ENCODE data around the gene KRT86.
"Not testable (repeated sequence)": the region's sequence is repeated elsewhere in the genome, so short reads cannot be mapped to it uniquely, and the experiment has no call there.

KRT86 gene

DNA sequence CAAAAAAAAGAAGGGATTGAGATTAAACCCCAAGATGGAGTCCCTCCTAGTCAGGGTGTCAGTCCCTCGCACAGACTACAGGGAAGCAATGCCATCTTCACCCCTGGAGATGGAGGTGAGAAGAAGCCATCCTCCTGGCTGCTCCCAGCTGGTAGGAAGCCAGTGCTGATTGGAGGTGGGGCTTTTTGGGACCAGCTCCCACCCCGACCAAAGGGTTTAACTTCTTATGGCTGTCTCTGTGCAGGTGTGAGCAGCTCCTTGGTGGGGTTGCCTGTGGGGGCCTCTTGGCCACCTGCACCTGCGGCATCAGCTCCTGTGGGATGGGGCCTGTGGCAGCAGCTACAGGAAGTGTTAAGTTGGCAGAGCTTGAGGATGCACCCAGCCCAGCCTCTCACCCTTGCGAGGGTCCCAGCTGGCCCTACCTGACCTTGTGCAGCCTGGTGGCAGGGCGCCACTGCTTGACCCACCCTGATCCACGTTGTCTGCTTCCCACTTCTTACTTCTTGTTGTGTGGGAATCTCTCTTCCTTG lies 3.8 kb upstream of the KRT86 start:
- DNase-seq = no peak

DNA sequence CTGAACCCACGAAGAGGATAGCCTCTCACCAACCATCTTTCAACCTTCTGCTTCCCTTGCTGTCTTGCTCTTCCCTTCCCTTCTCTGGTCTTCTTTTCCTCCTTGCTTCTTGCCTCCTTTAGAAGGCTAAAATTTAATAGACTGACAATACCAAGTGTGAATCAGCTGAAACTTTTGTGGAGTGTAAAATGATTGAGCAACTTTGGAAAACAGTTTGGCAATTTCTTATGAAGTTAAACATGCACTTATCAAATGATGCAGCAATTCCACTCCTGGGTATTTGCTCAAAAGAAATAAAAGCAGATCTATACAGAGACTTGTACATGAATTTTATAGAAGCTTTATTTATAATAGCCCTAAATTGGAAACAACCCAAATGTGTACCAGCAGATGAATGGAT lies 3.3 kb upstream of the KRT86 start:
- DNase-seq = no peak

DNA sequence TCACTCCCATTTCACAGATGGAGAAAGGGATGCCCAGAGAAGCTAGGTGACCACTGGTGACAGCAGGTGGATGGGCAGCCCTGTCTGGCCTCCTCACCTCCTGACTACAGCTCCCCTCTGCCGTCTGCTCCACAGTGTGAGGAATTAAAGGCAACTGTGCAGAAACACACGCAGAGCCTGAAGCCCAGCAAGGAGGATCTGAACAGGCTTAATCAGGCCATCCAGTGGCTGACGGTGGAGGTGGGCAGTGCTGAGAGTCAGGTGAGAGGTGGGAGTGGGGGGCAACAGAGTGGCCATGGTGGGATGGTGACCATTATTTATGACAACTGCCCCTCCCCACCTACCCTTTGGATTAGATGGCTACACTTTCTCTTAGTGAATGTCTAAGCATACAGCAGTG lies 1.2 kb downstream of the KRT86 start:
- DNase-seq = no peak

DNA sequence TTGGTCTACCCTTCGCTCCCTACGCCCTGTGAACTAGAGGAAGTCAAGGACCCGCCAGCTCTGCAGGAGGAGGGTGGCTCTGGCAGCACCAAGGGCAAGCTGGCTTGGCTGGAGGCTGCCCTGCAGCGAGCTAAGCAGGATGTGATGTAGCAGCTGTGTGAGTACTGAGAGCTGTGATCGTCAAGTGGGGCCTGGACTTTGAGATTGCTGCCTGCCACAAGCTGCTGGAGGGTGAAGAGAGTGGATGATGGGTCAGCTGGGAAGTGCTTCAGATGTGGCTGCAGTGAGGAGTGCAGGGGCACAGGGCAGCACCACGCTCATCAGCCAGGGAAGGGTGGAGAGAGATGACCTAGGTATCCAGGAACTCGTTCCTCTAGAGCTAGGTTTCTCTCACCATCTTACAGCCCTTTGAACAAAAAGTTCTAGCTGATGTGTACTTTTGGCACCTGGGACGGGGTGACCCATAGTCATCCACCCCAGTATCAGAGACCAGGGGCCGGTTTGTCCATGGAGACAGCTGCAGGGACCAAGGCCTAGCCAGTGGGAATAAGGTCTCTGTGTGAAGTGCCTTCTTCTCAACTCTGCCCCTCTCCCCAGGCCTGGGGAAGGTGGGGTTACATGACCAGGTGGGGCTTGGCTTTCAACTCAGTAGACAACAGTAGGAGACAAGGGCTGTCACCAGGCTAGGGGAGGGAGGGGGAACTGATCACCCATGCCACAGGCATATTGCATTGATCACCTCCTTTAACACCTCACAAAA lies 3.2 kb downstream of the KRT86 start:
- no peak for DNase-seq

DNA sequence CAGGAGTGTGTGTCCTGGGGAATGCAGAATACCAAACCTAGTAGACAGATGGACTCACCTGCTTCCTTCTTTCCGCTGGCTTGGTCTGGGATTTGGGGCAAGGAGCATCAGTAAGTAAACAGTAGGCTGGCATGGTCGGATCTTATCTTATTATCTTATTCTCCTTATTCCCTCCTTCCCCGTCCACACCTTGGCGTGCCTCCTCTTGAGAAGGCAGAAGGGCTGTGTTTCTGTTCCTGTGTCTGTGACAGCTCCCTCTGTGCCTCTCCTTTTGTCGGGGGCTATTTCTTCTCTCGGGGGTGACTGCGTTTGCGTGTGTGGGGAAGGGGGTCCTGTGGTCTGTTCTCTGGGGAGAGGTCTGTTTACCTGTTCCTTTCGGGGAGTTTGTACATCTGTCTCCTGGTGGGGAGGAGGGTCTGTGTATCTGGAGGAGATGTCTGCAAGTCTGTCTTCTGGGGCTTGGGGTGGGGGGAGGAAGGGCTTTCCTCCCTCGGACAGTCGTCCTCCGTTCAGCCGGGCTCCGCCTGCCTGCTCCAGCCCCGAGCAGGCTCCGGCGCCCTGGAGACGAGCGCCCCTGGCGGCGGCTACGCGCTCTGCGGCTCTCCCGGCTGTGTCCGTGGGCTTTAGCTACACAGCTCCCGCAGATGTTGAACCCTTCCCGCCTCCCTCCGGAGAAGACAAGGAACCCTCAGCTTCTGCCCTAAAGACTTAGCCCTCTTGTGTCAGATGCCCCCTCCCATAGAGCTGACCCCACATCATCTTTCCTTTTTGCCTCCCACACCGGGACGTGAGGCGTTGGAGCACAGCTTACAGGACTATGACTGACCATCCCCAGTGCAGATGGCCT lies 4.4 kb downstream of the KRT86 start:
- DNase-seq = peak; percentile 89

DNA sequence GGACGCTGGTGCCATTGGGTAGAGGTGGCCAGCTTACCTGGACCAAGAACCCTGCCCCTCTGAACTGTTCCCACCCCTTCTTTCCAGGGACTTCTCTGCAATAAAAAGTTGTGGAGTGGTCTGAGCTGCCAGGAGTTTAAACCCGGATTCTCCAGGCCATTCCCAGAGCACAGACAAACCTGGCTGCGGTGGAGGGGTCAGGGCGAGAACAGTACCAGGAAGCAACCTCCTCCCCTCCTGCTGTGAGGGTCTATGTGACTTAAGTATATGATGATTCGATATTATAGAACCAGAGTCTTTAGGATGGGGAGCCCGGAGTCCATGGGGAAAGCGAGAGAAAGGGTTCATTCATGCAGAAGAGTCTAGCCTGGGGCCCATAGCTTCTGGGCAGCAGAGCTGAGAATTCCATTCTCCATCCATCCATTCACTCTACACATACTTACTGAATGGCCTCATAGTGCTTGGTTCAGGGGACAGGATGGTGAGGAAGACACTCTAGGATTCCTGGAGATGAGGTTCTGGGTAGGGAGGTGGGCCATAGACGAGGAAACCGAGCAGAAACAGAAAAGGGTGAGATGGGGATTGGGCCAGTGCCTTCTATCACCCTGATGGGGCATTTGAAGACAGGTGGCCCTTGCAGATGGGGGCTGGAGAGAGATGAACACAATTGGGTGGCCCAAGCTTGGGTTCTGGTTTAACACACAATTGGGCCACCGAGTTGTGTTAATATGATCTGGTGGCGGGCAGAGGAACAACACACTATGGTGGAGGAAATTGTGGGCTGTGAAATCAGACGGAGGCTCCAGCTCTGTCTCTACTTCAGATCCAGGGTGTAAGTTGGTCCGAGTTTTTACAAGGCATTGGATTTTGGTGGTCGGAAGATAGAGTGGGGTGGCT lies 5.2 kb downstream of the KRT86 start:
- DNase-seq = no peak

DNA sequence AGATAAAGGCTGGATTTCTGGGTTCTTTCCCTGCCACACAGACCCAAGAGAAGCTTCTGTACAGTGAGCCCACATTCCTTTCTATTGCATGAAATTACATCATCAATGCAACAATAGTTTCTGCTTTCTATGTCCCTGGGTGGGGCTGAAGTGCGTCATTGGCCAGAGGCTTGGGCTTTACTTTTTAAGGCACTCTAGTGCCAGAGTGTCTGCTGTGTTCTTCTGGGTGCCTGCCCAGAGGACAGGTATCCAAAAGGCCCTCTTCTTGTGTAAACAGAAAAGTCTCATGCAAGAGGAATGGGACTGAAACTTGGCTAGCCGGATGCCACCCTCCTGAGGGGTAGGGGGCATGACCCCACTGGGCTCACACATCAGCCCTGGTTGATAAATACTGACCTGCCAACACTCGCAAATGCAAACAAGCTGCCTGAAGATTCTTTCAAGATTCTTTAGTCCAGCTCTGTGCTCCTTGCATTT lies 5.9 kb downstream of the KRT86 start:
- no peak for DNase-seq

DNA sequence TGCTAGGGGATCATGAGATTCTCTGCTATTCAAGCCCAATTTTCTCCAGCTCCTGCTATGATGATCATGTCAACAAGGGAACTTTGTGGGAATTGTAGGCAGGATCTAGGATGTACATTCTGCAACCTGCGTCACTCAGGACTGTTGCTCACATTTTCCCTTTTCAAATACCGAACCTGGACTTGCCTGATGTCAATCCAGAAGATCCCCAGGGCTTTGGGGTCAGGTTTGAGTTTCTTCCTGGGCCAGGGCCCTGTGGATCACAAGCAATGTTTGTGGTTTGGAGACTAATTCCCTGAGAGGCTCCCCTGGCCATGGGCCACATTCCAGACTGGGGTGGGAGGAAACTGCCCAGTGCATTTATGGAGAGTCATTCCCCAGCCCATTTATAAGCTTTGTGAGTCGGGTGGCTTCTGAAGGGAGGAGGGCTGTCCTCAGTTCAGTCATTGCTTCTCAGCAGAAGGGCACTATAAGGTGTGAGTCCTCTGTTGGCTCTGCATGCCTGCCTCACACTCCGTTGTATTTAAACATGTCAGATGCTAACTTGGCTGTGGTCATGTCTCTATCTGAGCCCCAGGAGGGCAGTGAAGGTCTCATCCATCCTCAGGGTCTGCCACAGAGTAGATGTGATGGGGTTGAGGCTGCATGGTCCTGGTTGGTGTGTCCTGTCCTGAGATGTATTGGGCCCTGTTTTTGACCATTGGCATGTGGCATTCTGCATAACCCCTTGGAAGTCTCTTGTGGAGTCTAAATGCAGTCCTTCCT lies 6.5 kb downstream of the KRT86 start:
- DNase-seq = no peak

DNA sequence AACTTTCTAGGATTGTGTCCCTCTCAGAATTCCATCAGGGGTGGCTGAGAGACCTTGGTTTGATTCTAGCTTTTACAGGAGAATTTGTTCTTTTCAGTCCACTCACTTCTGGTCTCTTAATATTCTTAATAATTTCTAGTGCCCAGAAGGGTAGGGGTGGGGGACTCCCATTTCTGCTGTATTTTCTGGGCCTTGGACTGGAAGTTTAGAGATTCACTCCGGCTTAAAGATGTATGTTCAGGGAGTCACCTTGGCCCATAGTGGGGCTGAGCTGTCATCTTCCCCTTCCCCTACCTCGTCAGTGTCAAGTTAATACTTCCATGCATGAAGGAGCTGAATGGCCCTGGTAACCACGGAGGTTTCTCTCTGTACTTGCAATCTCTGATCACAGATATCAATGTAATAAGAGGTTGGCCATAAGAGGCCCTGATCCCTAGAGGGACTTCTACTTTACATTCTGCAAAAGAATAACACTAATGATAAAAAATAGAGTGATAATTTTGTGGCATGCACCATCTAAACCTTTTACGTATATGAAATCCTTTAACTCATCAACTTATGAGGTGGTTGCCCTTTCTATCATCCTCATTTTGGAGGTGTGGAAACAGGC lies 10.2 kb downstream of the KRT86 start:
- no peak for DNase-seq

DNA sequence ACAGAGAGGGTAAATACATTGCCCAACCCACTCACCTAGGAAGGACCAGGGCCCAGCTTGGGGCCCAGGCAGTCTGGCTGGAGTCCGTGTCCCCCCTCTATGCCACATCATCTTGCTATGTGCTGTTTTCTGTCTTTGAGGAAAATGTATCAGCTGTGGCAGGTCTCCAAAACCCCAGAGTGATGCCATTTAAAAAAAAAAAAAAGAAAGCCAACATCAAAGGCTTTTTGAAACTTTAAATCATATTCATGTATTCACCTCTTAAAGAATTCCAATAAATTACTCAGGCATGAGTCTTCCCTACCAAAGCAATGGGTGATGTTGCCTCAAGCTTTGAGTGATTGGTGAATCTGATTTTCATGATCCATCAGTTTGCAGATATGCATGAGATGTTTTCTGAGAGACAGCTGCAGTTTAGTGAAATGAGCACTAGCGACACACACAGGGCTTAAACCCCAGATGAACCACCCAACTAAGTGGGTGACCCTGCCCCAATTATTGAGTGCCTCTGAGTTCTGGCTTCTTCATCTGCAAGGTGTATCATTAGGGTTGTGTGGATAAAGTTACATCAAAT lies 10.8 kb downstream of the KRT86 start:
- no peak for DNase-seq

DNA sequence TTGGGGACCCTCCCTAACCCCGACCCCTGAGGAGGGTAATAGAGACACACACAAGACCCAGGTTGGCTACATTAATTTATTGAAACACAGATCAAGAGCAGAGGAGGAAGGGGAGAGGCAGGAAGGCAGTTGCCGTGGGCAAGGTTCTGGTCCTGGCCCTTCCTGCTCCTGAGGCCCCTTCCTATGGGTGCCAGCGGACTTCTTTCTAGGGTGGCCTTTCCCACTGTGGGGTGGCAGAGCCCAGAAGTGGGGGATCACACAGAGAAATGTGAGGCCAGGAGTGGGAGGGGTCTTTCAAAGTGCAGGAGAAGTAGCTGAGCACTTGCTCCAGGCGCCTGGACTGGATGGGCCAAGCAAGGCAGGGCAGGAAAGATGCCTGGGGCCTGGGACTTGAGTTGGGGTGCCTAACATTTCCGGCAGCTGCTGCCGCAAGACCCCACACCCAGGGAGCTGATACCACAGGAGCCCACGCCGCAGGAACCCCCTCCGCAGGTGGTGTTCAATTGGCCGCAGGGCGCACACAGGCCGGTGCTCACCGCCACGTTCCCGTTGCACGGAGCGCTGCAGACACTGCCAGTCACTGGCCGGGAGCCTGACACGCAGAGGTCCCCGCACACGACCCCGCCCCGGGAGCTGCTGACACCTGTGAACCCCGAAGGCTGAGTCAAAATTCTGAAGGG lies 11.5 kb downstream of the KRT86 start:
- no peak for DNase-seq

DNA sequence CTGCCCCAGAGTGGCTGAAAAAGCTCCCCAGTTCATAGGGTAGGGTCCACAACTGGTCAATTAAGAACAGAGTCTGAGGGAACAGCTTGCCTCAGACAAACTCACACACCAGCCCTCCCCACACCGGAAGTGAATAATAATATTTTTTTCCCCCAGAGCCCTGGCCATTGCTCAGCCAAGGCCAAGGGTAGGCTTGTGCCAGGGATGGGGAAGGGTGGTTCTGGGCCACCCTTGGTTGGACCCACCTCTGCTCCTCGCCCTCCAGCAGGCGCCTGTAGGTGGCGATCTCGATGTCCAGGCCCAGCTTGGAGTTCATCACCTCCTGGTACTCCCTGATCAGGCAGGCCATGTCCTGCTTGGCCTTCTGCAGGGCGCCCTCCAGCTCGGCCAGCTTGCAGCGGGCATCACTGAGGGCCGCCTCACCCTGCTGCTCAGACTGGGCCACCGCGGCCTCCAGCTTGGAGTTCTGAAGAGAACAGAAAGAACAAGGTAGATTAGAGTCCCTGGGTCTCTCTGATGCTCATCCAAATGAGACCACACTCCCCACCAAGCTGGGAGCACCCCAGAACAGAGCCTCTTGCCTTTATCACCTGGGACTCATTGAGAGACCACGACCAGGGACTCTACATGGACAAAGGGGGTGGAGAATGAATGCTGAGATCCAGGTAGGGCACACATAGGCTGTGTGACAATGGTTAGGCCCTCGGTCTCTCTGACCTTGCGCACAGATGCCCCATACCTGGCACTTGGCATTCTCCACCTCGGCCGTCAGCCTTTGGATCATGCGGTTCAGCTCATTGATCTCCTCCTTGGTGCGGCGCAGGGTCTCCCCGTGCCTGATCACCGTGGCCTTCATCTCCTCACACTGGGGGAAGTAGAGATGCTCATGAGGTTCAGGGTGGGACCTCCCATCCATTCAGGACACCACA lies 12.7 kb downstream of the KRT86 start:
- not testable (repeated sequence) for DNase-seq

DNA sequence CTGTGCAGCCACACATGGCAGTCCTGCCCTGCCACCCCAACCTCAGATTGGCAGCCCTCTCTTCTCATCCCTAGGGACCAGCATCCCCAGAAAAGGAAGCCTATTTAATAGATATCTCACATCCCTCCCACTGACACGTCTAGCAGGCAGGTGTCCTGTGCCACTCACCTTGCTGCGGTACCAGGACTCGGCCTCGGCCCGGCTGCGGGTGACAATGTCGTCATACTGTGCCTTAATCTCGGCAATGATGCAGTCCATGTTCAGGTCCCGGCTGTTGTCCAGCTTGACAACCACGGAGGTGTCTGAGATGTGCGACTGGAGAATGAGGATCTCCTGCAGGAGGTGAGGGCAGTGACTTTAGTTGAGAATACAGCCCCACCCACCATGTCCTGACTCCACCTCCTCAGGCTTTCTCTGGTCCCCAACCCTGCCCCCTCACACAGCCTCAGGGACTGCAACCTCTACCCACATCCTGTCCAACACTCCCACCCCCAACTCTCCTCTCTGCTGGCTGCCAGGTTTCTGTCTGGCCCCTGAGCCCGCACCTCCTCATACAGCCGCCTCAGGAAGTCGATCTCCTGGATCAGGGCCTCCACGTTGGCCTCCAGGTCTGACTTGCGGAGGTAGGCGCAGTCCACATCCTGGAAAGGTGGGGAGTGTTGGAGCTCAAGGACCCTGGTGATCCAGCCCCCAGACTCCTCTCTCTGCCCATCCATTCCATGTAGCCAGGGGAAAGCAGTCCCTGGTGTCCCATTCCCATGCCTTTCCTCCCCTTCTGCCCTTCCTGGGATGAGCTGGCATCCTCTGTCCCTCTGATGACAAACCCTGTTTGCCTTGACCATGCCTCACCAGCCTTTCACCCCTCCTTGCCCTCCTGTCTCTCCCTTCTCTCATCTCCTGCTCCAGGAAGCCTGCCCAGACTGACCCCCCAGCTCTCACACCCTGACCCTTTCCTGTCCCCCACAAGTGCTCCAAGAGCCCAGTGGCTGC lies 13.7 kb downstream of the KRT86 start:
- not testable (repeated sequence) for DNase-seq

DNA sequence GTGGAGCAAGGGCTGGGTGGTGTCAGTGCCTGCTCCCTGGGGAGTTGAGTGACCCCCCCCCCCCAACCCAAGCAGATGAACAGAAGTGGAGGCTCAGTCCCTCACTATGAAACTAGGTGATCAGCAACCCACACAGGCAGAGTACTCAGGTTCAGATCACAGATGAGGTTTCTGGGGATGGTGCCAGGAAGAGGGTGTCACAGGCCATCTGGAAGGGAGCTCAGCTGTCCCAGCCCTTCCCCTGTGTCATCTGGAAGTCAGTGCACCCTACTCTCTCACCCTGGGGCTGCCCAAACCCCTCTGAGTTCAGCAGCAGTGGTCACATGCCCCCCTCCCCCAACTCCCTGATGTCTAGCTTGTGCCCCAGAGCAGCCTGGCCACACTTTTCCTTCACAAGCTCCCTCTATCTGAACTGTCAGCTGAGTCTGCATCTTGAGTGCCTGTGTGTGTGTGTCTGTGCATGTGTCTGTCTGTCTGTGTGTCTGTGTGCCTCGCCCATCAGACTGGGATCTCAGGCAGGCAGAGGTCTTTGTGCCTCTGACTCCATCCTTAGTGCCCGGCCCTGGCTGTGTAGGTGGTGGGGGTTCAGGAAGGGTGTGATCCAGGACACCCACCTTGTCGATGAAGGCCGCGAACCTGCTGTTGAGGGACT lies 16.2 kb downstream of the KRT86 start:
- DNase-seq = not testable (repeated sequence)

DNA sequence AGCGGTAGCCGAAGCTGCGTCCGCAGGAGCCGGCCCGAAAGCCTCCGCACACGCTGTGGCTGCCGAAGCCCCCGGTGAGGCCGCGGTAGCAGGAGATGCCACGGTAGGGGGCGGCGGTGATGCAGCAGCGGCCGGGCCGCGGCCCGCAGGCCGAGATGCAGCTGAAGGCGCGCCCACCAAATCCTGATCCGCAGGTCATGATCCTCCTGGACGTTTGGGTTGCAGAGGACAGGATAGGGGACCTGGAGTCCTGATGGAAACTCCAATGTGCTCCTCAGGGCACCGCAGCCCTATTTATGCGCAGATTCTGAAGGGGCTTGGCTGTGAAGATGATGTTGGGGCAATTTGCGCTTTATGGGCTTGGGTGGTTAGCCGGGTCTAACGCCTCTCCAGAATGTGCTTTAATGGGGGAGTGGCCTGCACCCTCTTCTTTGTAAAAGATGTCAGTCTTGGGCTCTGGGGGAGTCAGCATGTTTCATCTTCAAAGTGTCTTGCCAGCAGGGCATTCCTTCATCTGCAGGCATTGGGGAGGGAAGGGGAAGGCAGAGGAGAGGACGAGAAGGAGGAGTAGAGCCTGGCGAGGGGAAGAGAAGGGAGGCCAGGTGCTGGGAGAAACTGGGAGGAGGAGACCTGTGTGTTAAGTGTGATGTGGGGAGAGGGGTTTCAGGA lies 17.0 kb downstream of the KRT86 start, which contains the start of gene KRT81:
TSS of gene KRT81 (minus strand) at position 268 of the 669 bp plus-strand sequence. CDS start at position 199, 69 bp downstream.
- DNase-seq = no peak

DNA sequence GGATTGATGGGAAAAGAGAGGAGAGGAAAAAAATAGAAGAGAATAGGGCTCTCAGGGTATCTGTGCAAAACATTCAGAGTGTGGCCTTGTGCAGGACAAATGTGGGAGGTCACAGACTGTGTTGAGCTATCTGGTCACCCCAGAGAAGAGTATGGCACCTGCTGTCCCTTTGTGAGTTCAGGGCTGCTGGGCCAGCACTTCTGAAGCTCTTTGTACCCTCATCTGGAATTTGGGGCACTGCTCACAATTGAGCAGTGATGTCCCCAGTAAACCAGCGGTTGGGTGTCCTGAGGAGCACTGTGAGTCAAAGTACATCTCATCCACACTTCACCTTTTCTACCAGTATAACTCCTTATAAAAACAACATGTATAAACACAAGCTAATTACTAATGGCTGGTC lies 19.5 kb downstream of the KRT86 start:
- no peak for DNase-seq

DNA sequence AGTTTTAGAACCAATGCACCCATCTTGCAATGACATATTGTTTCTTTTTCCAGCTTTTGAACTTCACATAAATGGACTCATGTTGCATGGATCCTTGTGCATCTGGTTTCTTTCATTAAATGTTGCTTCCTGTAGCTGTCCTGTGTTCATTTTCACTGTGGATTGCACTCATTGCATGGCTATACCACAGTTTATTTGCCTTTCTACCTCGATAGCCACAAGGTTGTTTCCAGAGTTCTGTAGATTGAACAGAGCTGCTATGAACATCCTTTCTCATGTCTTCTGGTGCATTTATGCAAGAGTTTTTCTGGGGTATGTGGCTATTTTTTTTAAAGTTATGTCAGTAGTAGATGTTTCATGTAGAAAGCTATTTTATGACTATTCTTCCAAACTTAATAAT lies 20.4 kb downstream of the KRT86 start:
- no peak for DNase-seq

All from 8988T (cell line).